Epithelial cell of esophagus (primary cell): ENCODE measurements around the gene TRAPPC2L.

Experiments used
- DNase-seq: peaks from one replicate; pipeline ENCODE4 v3.0.0; 2010; ENCODE audit warnings: low read depth
- H3K4me3 ChIP-seq: 2 replicates; pipeline ENCODE4 v1.5.1; 2011; ENCODE audit warnings: mild to moderate bottlenecking, low read length, control low read depth
- TF ChIP-seq, protein P1 (sequence below): IDR thresholded peaks from 2 replicates; pipeline ENCODE4 v1.5.1; 2011; ENCODE audit warnings: low read depth, mild to moderate bottlenecking, low read length, control low read depth, inconsistent platforms; ENCODE audit not compliant: insufficient read depth; ENCODE audit errors: missing control alignments

Gene TRAPPC2L

DNA sequence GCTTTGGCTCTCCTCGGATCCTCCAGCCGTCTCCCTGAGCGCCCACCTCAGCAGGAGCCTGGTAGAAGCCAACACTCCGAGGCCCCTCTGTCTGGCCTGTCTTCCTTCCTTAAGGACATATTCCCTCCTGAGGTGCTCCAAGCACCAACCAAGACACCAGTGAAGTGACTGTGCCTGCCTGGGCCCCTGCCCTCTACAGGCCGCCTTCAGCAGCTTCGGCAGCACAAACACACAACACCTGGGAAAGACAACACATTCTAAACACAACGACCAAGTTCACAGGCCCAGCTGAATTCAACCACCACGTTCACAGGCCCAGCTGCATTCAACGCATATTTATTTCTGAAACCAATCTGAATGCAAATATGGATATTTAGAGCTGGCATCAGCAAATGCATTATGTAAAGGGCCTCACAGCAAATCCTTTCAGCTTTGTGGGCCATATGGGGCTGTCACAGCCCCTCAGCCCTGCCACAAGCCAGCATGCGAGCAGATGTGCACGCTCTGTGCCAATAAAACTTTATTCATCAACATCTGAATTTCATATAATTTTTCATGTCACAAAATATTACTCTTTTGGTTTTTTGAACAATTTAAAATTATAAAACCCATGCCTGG, 12.4 kb upstream of the TRAPPC2L start:
- H3K4me3 ChIP-seq: no peak overlapping the region
- TF ChIP-seq, protein P1, sequence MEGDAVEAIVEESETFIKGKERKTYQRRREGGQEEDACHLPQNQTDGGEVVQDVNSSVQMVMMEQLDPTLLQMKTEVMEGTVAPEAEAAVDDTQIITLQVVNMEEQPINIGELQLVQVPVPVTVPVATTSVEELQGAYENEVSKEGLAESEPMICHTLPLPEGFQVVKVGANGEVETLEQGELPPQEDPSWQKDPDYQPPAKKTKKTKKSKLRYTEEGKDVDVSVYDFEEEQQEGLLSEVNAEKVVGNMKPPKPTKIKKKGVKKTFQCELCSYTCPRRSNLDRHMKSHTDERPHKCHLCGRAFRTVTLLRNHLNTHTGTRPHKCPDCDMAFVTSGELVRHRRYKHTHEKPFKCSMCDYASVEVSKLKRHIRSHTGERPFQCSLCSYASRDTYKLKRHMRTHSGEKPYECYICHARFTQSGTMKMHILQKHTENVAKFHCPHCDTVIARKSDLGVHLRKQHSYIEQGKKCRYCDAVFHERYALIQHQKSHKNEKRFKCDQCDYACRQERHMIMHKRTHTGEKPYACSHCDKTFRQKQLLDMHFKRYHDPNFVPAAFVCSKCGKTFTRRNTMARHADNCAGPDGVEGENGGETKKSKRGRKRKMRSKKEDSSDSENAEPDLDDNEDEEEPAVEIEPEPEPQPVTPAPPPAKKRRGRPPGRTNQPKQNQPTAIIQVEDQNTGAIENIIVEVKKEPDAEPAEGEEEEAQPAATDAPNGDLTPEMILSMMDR: peak; percentile 55
- DNase-seq: peak; percentile 23

DNA sequence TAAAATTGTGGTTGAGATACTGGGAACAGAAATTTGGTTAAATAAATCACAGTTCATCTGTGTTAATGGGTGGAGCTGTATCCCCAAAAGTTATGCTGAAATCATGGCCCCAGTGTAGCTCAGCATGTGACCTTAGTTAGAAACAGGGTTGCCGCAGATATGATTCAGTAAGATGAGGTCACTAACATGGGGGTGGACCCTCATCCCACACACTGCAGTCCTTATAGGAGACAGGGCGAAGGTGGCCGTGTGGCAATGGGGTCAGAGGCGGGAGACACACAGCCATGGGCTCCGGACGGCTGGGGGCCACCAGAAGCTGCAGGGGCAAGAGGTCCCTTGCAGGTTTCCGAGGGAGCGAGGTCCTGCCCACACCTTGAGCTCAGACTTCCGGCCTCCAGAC, 10.8 kb upstream of the TRAPPC2L start:
- H3K4me3 ChIP-seq: no peak overlapping the region
- DNase-seq: no peak
- TF ChIP-seq, protein P1: no peak

DNA sequence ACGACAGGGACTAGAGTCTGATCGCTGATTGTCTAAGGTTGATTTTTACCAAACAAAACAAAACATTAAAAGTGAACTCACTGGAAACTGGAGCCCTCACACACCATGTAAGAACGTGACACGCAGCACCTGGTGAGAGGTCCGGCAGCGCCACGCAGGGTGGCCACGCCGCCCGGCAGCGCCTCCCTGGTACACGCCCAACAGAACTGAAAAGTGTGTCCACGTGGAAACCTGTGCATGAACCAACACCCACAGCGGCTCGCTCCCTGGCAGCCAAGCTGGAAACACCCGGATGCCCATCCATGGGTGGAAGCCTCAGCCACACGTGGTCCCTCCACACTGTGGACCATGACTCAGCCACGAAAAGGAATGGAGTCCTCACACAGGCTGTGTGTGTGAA, 9.3 kb upstream of the TRAPPC2L start:
- TF ChIP-seq, protein P1: no peak
- DNase-seq: no peak
- no peak overlapping the region for H3K4me3 ChIP-seq

DNA sequence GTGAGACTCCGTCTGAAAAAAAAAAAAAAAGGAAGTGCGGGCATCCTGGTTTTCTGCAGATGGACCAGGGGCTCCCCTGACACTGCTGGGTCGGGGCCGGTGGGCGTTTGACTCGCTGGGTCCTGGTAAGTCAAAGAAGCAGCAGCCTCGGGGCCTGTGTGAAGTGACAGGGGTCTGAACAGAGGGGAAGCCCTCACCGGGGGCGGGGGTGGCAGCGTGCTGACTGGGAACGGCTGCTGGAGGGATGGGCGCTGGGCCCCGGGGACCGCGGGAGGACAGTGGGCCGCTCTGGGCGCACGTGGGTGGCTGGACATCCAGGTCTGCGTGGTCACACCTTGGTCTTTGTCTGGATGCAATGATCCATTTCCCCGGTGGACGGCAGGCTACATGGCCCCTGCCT, 8.4 kb upstream of the TRAPPC2L start:
- DNase-seq: no peak
- no peak overlapping the region for H3K4me3 ChIP-seq
- TF ChIP-seq, protein P1: no peak

DNA sequence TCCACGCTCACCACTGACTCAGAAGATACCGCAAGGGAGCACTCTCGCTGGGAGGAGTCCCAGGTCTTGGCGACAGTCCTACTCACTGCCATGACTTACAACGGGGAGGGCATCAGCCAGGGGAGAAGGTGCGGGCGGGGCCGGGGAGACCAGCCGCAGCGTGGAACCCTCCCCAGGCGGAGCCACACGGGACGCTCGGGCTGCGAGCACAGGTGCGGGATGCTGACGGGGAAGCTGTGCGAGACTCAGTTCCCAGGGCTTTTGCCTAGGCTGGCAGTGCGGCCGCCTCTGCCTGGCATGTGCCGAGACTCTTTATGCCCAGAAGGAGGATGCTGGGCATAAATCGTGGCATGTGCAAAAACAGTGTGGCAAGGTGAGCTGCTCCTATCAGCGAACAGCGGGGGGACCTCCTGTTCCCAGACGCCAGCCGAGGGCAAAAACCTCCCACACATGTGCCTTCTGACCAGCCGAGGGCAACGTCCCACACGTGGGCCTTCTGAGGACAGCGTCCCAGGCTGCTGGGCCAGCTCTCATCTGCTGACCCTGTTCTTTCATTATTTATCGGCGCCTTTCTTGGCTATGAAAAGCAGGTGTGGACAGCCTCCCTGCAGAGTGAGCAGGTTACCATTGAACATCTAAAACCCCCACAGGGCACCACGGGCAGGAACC, 6.3 kb upstream of the TRAPPC2L start:
- no peak for DNase-seq
- no peak overlapping the region for H3K4me3 ChIP-seq

GRCh38 chr16:88851616-88852015, 5.3 kb upstream of the TRAPPC2L start:
- no peak for DNase-seq
- H3K4me3 ChIP-seq: no peak overlapping the region
- TF ChIP-seq, protein P1: no peak

More for the DNA sequence above, 6.3 kb upstream of the TRAPPC2L start:
- TF ChIP-seq, protein P1: no peak
